GM21526 (cell line): ENCODE data around the gene LPCAT1.
"Not testable (repeated sequence)": the region's sequence is repeated elsewhere in the genome, so short reads cannot be mapped to it uniquely, and the experiment has no call there.

Experiments used
- ATAC-seq: cut with Tn5 transposase; IDR thresholded peaks from one replicate; pipeline ENCODE4 v1.9.1; 2021; ENCODE audit warnings: moderate library complexity; ENCODE audit not compliant: unreplicated experiment, low FRiP score

The LPCAT1 gene, protein sequence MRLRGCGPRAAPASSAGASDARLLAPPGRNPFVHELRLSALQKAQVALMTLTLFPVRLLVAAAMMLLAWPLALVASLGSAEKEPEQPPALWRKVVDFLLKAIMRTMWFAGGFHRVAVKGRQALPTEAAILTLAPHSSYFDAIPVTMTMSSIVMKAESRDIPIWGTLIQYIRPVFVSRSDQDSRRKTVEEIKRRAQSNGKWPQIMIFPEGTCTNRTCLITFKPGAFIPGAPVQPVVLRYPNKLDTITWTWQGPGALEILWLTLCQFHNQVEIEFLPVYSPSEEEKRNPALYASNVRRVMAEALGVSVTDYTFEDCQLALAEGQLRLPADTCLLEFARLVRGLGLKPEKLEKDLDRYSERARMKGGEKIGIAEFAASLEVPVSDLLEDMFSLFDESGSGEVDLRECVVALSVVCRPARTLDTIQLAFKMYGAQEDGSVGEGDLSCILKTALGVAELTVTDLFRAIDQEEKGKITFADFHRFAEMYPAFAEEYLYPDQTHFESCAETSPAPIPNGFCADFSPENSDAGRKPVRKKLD

GRCh38 chr5:1523793-1524480 is at the start of gene LPCAT1:
Gene LPCAT1 (minus strand): TSS chr5:1523960. CDS start chr5:1523844, 116 bp downstream.
- peak; percentile 77 for ATAC-seq

DNA sequence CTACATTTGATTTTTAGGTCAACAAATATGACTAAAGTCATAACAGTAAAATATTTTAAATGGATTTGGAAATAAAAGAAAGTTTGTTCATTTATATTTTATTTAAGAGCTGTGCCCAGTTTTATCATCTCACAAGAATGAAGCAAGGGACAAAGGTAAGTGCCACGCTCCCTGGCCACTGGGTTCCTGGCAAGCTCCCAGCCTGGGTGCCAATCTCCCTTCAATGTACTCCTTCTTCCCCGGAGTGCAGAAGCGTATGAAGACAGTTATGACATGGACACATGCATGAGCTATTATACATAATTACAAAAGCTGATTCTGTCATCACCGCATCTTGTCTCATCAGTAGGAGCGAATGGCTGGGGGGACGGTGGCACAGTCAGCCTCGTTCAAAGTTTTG is 48.1 kb upstream of the LPCAT1 start:
- not testable (repeated sequence) for ATAC-seq

DNA sequence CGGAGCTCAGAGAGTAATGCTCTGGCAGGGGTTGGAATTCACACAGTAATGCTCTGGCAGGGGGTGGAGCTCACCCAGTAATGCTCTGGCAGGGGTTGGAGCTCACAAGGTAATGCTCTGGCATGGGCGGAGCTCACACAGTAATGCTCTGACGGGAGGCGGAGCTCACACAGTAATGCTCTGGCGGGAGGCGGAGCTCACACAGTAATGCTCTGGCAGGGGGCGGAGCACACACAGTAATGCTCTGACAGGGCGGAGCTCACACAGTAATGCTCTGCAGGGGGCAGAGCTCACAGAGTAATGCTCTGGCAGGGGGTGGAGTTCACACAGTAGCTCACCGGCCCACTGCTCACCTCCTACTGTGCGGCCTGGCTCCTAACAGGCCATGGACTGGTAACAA is 47.2 kb upstream of the LPCAT1 start:
- ATAC-seq = no peak

DNA sequence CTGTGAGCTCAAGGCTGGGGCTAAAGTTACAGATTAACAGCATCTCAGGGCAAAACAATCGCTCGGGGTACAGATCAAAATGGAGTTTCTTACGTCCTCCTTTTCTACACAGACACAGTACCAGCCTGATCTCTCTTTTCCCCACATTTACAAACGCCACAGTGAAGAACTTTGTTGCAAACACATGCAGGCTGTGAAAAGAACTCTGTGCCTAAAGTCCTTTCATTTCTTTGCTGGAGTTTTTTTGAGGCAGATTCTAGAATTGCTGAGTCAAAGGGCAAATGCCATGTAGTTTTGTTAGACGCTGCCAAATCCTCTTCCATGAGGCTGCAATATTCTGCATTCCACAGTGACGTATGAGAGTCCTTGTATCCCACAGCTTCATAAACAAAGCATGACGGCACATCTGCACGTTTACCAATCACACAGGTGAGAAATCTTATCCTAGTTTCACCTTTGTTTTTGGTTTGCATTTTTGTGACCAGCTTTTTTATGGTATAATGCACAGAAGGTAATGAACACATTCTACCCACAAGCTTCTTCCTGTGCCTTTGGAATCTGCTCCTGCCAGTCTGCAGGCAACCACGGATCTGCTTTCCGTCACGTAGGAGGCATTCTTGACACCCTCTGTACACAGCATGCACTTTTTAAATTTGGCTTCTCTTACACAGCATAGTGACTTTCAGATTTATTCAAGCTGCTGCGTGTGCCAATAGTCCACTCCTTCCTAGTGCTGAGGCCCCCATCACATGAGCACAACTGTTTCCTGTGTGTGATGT is 44.6 kb upstream of the LPCAT1 start:
- no peak for ATAC-seq

DNA sequence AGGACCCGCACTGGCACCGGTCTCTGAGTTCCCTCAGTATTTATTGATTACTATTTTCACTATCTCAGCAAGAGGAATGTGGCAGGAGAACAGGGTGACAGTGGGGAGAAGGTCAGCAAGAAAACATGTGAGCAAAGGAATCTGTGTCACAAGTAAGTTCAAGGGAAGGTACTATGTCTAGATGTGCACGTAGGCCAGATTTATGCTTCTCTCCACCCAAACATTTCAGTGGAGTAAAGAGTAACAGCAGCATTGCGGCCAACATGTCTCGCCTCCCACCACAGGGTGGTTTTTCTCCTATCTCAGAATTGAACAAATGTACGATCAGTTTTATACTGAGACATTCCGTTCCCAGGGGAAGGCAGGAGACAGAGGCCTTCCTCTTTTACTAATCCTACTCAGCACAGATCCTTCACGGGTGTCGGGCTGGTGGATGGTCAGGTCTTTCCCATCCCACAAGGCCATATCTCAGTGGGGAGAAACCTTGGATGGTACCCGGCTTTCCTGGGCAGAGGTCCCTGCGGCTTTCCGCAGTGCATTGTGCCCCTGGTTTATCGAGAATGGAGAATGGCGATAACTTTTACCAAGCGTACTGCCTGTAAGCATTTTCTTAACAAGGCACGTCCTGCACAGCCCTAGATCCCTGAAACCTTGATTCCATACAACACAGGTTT is 43.9 kb upstream of the LPCAT1 start:
- ATAC-seq = not testable (repeated sequence)

DNA sequence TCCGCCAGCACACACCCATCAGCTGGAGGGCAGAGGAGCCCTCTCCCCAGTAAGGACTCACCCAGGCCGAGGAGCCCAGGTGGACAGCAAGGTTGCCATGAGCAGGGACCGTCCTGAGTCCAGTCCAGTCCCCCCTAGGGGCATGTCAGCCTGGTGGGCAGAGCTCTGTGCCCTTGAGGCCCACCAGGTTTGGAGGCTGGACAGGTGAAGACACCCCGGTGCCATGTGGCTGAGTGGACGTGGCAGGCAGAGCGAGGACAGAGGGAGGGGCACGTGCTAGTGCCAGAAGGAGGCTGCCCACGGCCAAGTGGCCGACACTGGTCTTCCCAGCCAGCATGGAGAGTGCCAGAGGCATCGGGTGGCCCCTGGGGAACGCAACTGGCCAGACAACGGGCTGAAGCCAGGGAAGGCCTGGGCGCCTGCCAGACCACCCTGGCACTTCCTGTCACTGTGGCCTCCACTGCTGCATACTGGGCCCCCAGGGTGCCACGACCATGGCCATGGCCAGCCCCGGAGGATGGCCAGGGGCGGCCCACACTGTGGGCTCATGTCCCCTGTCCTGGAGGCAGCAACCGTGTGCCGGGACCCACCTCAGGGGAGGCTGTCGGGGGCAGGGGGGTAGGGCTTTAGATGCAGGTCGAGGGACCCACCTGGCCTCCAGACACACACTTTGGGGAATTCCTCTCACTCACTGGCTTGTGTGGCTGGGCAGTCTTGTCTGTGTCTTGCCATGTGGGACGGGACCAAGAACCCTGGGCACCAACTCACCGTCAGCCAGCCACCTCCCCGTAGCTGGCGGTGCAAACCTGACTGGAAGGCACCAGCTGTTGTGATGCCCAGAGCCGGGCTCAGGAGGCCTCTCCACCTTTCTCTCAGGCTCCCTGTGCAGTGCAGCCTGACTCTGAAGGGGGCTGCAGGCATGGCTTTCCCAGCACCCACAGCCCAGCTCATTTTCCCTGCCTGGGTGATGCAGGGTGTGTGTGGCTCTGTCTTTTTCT is 42.3 kb upstream of the LPCAT1 start:
- ATAC-seq = no peak

DNA sequence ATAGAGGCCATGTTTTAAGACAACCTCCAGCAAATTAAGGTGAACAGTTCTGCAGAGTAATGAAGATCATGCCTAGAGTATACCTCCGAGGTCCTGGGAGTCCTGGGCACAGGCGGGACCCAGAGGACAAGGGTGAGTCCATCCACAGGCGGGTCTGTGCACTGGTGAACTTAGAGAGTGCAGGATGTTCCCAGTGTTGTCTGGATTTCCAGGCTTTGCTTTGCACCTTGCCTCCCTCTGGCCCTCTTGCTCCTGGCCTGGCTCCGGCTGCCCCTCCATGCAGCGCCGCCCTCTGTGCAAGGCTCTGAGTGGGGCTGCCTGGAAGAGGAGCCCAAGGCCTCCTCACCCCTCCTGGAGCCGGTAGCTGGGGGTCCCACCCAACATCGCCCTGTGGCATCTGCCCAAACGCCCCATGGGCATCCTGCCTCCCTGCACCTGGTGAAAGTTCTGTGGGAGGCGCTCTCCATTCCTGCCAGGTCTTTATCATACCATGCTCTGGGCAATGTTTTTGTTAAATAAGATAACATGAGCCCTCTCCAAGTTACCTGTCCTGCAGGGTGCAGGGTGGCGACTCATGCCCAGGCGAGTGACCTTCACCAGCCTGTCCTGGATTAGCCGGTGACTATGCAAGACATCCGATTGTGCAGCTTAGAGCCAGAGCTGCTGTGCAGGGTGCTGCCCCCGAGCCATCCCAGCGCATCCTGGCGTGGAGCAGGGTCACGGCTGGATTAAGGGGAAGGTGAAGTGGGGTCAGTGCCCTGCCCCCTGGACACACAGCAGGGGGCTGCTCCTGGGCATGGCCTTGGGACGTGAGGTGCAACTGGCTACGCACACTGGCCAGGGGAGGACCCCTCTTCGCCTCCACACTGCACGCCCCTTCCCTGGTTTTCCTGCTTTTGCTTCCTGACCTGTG is 41.3 kb upstream of the LPCAT1 start:
- no peak for ATAC-seq

DNA sequence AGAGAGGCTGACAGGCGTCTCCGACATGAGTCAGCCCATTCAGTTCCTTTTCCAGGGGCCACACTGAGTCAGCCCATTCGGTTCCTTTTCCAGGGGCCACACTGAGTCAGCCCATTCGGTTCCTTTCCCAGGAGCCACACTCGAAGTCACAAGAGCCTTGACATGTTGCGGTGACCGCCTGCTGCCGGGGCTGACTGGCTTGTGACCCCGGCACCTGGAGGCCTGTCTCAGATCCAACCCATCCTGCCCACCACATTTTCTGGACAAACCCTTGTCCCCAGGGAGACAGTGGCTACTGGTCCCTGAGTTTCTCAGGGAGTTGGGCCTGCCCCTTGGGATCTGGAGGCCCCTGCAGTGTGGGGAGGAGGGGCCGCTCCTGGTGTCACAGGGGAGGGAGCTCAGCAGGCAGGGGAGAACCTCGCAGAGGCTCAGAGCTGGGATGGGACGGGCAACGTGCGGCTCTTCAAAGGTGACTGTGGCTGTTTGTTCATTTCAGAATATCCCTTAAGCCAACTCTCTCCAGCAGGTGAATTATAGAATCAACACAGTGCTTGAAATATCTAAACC is 40.5 kb upstream of the LPCAT1 start:
- ATAC-seq = no peak

DNA sequence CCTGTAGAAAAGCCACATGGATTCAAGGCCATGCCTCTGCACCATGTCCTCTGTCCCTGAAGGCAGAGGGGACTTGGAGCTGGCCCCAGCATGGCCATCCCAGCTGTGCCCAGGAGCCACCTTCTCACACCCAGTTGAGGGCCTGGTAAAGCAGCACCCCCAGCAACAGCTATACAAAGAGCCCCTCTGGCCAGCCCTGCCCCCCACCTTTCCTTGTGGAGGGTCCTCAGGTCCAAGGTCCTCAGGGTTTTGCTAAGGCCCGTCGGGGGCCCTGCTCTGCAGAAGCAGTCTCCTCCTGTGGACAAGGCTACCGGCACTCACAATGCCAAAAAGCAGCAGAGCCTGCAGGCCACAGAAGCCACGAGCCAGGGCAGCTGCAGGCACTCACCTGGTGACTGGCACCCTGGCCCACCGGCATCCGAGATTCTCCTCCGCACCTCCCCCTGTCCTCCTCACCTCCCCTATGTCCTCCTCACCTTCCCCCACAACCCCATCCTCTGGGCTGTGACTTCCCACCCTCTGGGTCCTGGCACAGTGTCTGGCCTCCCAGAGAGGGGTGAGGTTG is 39.9 kb upstream of the LPCAT1 start:
- no peak for ATAC-seq

DNA sequence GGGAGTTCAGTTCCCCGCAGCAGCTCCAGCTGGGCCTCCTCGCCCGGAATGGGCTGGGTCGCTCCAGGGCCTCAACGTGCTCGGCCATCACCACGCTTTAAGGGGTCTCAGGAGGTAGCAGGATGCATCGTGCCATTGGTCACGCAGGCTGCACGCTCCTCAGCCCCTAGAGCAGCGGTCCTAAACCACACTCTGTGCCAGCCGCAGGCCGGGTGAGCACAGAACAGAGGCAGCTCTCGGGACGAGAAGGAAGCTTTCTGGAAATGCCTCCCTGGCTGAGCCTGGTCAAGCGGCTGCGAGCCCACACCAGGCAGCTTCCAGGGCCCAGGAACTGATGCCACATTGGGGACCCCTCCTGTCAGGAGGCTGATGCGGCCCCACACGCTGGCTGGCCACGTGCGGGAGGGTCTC is 39.3 kb upstream of the LPCAT1 start:
- ATAC-seq = no peak

GRCh38 chr5:1562599-1562998 is 38.8 kb upstream of the LPCAT1 start:
- no peak for ATAC-seq

DNA sequence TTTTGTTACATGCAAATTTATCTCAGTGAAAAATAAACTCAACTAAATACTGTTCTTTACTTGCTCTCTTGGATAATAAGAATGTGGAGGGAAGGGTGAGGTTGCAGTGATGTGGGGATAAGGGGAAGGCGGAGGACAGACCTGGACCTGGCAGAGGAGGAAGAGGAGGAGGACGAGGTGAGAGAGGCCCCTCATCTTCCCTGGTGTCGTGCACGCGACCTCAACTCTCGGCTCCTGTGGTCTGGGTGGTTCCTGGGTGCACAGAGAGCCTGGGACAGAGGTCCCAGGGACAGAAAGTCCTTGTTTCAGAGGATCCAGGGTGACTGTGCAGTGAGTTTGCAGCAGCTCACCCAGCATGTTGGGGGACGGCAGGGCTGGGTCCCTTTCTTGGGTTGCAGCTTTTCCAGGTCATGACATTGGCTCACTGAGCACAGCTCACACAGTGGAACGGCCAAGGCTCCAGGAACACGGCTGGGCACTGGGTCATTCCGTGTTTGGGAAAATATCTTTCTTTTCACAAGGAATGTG is 37.7 kb upstream of the LPCAT1 start:
- ATAC-seq = no peak

- not testable (repeated sequence) for ATAC-seq
Measured at GRCh38 chr5:1560499-1560898, 36.7 kb upstream of the LPCAT1 start.

DNA sequence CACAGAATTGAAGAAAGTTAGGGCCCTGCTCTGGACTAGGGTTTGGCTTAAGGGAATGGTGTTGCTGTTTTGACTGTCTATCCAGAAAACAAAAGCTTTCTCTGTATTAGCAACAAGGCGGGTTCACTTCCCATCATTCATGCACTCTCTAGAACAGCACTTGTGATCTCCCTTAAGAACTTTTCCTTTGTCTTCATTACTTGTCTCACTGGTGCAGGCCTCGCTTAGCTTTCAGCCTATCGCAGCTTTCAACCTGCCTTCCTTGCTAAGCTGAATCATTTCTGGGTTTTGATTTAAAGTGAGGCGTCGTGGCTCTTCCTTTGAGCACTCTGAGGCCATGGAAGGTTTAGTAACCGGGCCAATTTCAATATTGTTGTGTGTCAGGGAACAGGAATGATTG is 35.2 kb upstream of the LPCAT1 start:
- no peak for ATAC-seq

- no peak for ATAC-seq
Measured at GRCh38 chr5:1557114-1557873, 33.5 kb upstream of the LPCAT1 start.
